Measurements from ENCODE around the gene SFMBT2. TPM values are rescaled to one million over a fixed set of nuclear protein-coding genes. Genes with fewer than 3 reads are reported as not detected.

Gene SFMBT2
- total RNA-seq, 1 donor from 2014 or later: 18.7 TPM

DNA sequence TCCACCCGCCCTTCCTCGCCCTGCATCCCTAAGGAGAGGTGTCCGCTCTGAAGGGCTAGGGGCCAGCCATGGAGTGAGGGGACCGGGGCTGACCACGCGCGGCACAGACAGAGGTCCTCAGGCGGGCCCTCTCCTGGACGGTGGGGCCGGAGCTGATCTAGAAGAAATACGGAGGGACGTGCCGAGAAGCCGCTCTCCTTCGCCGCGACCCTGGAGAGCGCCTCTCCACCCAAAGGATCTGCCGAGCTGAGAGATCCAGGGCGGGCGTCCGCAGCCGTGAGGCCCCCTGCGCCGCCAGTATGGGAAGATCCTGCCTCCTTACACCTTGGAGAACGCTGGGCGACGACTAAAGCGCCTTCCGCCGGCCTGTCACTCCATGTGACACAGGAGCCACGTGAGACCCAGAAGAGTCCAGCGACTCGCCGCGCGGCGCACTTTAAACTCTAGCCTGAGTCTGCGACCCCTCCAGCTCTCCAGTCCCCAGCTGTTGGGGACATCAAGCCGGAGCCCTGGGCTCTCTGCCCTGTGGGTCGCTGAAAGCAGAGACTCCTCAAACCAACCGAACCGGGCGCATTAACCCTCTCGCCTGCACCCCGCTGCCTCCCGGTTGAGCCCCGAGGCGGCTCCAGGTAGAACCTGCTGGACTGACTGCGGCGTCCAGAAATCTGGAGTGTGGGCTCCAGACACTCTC, 1.5 kb upstream of the SFMBT2 start:
- DNase-seq (peak; percentile 34), ATAC-seq (ENCODE audit: low read depth) (no peak)
- peaks cover 13% of the 10 kb centered on the region for H3K36me3 Mint-ChIP-seq (ENCODE audit: low read depth)
- H3K9me3 Mint-ChIP-seq: no peaks in the 10 kb centered on the region
- no peak for TF ChIP-seq CTCF (IDR thresholded peaks at IDR 0.05)
- CTCF ChIA-PET: interaction anchor here (0.6 to 3.3 kb wide), 7 partner anchors 113 to 569 kb away, joined by 3 to 18 read pairs (median 7); no protein-coding TSS in a partner anchor
- H3K27ac Mint-ChIP-seq: no peak overlapping the region
- POLR2A ChIA-PET: interaction anchor here (0.8 to 1.6 kb wide), 3 partner anchors 33 to 484 kb away, joined by 3 to 4 read pairs (median 3); no protein-coding TSS in a partner anchor
- H3K27me3 Mint-ChIP-seq: peaks cover 5% of the 10 kb centered on the region
- intact Hi-C loops (cut with micrococcal nuclease): loop anchor here (1.0 to 10.0 kb wide), 6 partner anchors 212 to 1268 kb away; partner anchors contain the start of genes ATP5F1C, GATA3, KIN and TAF3
- H3K4me1 Mint-ChIP-seq: peaks cover 28% of the 10 kb centered on the region
- H3K4me3 Mint-ChIP-seq: peak overlapping the region; percentile 95

GRCh38 chr10:7411671-7412128, 866 bp upstream of the SFMBT2 start:
- H3K27me3 Mint-ChIP-seq: peaks cover 5% of the 10 kb centered on the region
- H3K36me3 Mint-ChIP-seq (ENCODE audit: low read depth): peaks cover 13% of the 10 kb centered on the region
- ATAC-seq (ENCODE audit: low read depth) (no peak), DNase-seq (peak; percentile 43)
- ChIA-PET CTCF (interaction anchor here (0.6 to 3.3 kb wide), 8 partner anchors 9 to 568 kb away, joined by 3 to 18 read pairs (median 6); no protein-coding TSS in a partner anchor), POLR2A (interaction anchor here (1.2 to 1.6 kb wide), 3 partner anchors 69 to 483 kb away, joined by 3 to 6 read pairs (median 4); no protein-coding TSS in a partner anchor)
- H3K4me1 Mint-ChIP-seq: peaks cover 32% of the 10 kb centered on the region
- H3K4me3 Mint-ChIP-seq: peak overlapping the region; percentile 95
- no peak for TF ChIP-seq CTCF (IDR thresholded peaks at IDR 0.05)
- H3K9me3 Mint-ChIP-seq: no peaks in the 10 kb centered on the region
- no peak overlapping the region for H3K27ac Mint-ChIP-seq
- intact Hi-C loops (cut with micrococcal nuclease): loop anchor here (1.0 to 10.0 kb wide), 9 partner anchors 69 to 1267 kb away; partner anchors contain the start of genes ATP5F1C, GATA3, KIN and TAF3

GRCh38 chr10:7410301-7410861, 453 bp downstream of the SFMBT2 start:
- ChIA-PET CTCF (interaction anchor here (0.7 to 3.3 kb wide), 6 partner anchors 10 to 490 kb away, joined by 3 to 18 read pairs (median 6); no protein-coding TSS in a partner anchor), POLR2A (interaction anchor here (0.6 to 1.9 kb wide), 11 partner anchors 11 to 486 kb away, joined by 3 to 8 read pairs (median 4); no protein-coding TSS in a partner anchor)
- Mint-ChIP-seq H3K4me3 (peak overlapping the region; percentile 95), H3K27ac (peak overlapping the region; percentile 71), H3K4me1 (peaks cover 36% of the 10 kb centered on the region), H3K9me3 (no peaks in the 10 kb centered on the region), H3K27me3 (peaks cover 5% of the 10 kb centered on the region), H3K36me3 (ENCODE audit: low read depth) (peaks cover 13% of the 10 kb centered on the region)
- TF ChIP-seq CTCF (IDR thresholded peaks at IDR 0.05): no peak
- DNase-seq (peak; percentile 39), ATAC-seq (ENCODE audit: low read depth) (no peak)
- intact Hi-C loops (cut with micrococcal nuclease): loop anchor here (1.0 to 10.0 kb wide), 8 partner anchors 62 to 1266 kb away; partner anchors contain the start of genes ATP5F1C, GATA3 and KIN

- intact Hi-C loops (cut with micrococcal nuclease): loop anchor here (1.0 to 10.0 kb wide), 10 partner anchors 63 to 1265 kb away; partner anchors contain the start of genes ATP5F1C, GATA3 and KIN
These were observed 1.1 kb downstream of the SFMBT2 start for GRCh38 chr10:7409732-7410168.

More at GRCh38 chr10:7409732-7410168, 1.1 kb downstream of the SFMBT2 start:
- DNase-seq: no peak
- ChIA-PET CTCF (interaction anchor here (1.3 to 3.3 kb wide), 6 partner anchors 11 to 490 kb away, joined by 3 to 15 read pairs (median 6); no protein-coding TSS in a partner anchor), POLR2A (interaction anchor here (0.9 to 1.9 kb wide), 3 partner anchors 12 to 63 kb away, joined by 4 to 8 read pairs (median 4); no protein-coding TSS in a partner anchor)
- TF ChIP-seq CTCF (IDR thresholded peaks at IDR 0.05): no peak
- no peak for ATAC-seq (ENCODE audit: low read depth)
- peaks cover 5% of the 10 kb centered on the region for H3K27me3 Mint-ChIP-seq
- peak overlapping the region; percentile 71 for H3K27ac Mint-ChIP-seq
- H3K4me1 Mint-ChIP-seq: peaks cover 36% of the 10 kb centered on the region
- H3K9me3 Mint-ChIP-seq: no peaks in the 10 kb centered on the region
- H3K36me3 Mint-ChIP-seq (ENCODE audit: low read depth): peaks cover 13% of the 10 kb centered on the region
- peak overlapping the region; percentile 95 for H3K4me3 Mint-ChIP-seq

All from activated B cell treated with CpG ODN at 0.5 μM for 24 hours (primary cell).